Loucy (cell line): Measurements from ENCODE around the gene ACAA1.

Source experiments
- CTCF ChIP-seq: fragments of 200-600 bp; sonication (generic); conservative IDR thresholded peaks from 2 replicates; pipeline ENCODE4 v1.5.1; 2014; ENCODE audit warnings: mild to moderate bottlenecking, antibody characterized with exemption, low read length
- EZH2phosphoT487 ChIP-seq: fragments of 200-600 bp; IDR thresholded peaks from 2 replicates; pipeline ENCODE4 v1.6.1; 2018; ENCODE audit warnings: antibody characterized with exemption, mild to moderate bottlenecking, moderate library complexity, borderline replicate concordance

GRCh38 chr3:38086496-38086895, 50.4 kb downstream of the ACAA1 start:
- no peak for TF ChIP-seq CTCF
- no peak for TF ChIP-seq EZH2phosphoT487
